GM12865 (cell line): ENCODE results near the gene MYO6.

Experiments
- DNase-seq: peaks from one replicate; pipeline ENCODE4 v3.0.0; 2010; ENCODE audit warnings: low read depth
- H3K4me3 ChIP-seq: 2 replicates; pipeline ENCODE4 v1.5.1; 2011; ENCODE audit warnings: mild to moderate bottlenecking, low read depth, low read length, control low read depth
- CTCF ChIP-seq: IDR thresholded peaks from 2 replicates; pipeline ENCODE4 v1.5.1; 2011; ENCODE audit warnings: low read length, control low read depth, low read depth, inconsistent platforms; ENCODE audit not compliant: insufficient read depth; ENCODE audit errors: missing control alignments

Gene MYO6

DNA sequence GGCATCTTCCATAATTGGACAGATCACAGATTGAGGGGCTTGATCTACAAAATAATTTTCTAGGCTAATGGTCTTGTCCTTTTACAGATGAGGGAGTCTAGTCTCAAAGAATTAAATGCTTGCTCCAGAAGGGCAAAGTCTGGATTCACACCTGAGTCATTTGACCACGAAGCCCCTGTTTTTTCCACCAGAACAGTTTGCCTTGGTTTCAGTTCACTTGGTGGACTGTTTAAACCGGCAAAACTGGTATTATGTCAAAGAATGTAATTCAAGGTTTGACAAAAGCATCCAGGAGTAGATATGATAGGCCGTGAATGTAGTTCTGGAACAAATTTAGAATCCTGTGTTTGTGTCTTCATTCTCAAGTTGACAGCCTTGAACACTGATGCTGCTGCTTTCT is 3.3 kb downstream of the MYO6 start:
- H3K4me3 ChIP-seq: no peak overlapping the region
- no peak for TF ChIP-seq CTCF
- no peak for DNase-seq

DNA sequence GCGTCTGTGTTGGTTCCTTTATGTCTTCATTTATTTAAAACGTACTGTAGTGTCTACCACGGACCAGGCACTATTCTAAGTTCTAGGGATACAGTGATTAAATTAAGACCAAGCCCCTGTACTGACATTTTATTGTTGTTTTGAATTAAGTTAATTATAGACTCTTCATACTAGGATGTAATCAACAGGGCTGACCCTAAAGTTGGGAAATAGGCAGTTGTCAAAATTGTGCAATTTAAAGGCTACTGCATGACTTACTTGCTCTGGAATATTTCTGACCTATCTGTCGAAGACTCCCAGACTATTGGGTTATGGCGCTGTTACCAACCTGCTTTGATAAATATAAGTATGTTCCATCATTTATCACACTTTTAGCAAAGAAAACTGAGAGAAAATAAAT is 6.7 kb downstream of the MYO6 start:
- DNase-seq: no peak
- no peak for TF ChIP-seq CTCF
- H3K4me3 ChIP-seq: no peak overlapping the region

GRCh38 chr6:75757295-75757694 is 8.3 kb downstream of the MYO6 start:
- DNase-seq: no peak
- no peak overlapping the region for H3K4me3 ChIP-seq
- TF ChIP-seq CTCF: no peak

- H3K4me3 ChIP-seq: no peak overlapping the region
- TF ChIP-seq CTCF: no peak
- no peak for DNase-seq
Measured at GRCh38 chr6:75758061-75758460, 9.0 kb downstream of the MYO6 start.

- no peak for DNase-seq
- no peak for TF ChIP-seq CTCF
Measured at GRCh38 chr6:75759207-75759606, 10.2 kb downstream of the MYO6 start.

GRCh38 chr6:75760320-75760719 is 11.3 kb downstream of the MYO6 start:
- DNase-seq: no peak
- no peak overlapping the region for H3K4me3 ChIP-seq
- TF ChIP-seq CTCF: no peak

More at GRCh38 chr6:75759207-75759606, 10.2 kb downstream of the MYO6 start:
- no peak overlapping the region for H3K4me3 ChIP-seq

GRCh38 chr6:75761489-75761888 is 12.4 kb downstream of the MYO6 start:
- DNase-seq: no peak
- no peak for TF ChIP-seq CTCF
- no peak overlapping the region for H3K4me3 ChIP-seq
